Activated CD4-positive, CD25-positive, alpha-beta regulatory T cell treated with anti-CD3 and anti-CD28 coated beads, Interleukin-2, amount 50 U/mL, for 24 hours (primary cell): ENCODE results near the gene RASSF3.

Experiments used
- ATAC-seq, 2 donors: fragments of 150-1000 bp; cut with Tn5 transposase; one replicate each; pipeline ENCODE4 v1.10.0; 2021; ENCODE audit warnings: mild to moderate bottlenecking in 1 of 2, moderate library complexity in 1 of 2

The RASSF3 gene

DNA sequence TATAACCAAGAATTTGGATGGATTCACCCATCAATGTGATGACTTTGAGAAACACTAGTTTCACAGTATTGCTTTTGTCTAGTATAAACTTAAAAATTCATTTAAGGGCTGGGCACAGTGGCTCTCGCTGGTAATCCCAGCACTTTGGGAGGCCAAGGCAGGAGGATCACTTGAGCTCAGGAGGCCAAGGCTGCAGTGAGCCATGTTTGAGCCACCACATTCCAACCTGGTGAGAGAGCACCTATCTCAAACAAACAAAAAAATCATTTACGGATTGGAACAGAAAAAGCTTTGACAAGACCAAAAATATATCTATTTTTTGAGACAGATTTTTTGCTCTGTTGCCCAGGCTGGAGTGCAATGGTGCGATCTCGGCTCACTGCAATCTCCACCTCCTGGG lies 121.4 kb downstream of the RASSF3 start:
- no peak for ATAC-seq

DNA sequence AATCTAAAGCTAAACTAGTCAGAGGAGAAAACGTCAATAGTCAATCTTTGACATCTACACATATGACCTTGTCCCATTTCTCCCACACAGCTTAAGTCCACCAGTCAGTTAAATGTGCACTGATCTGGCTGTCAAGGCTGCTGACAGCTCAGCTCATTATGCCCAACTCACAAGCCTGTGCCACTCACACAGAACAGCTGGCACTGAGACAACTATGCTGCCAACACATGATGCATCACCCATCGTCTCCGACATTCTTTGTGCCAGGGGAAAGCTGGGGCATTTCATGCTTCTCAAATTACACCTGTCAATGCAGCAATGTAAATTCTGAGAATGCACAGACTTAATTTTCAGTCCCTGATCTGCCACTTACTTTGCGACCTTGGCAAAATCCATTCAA lies 123.6 kb downstream of the RASSF3 start:
- no peak for ATAC-seq

DNA sequence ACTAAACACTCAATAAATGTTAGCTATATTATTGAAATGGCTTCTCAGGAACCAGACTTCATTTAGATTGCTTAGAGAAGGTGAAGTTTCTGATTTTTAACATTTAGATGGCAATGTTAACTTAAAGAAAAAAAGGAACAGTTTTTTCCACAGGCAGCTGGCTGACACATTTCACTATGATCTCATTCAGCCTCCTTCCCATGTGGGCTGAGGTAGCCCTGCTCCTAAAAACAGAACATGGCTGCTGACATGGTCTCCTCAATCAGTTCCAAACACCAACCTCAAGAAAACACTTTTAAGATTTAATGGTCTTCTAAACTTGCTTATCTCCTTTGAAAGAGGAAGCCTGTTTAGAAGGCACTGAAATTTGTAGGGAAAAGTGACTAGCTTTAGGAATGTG lies 125.1 kb downstream of the RASSF3 start:
- ATAC-seq = no peak

DNA sequence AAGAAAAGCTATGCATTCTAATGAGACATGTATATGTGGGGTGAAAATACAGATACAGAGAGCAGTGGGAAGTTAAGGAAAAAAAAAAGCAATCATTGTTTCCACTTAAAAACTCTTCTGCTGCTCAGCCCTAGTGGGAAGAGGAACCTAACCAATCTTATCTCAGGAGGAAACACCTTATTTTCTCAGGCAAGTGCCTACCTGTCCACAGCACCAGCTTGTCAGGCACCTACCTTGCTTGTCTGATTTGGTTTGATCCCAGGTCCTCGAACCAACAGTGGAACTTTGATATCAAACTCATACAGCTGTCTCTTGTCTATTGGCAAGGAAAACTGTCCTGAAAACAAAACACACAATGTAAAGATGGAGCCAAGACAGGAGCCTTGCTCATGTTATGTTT lies 126.5 kb downstream of the RASSF3 start:
- ATAC-seq = no peak

DNA sequence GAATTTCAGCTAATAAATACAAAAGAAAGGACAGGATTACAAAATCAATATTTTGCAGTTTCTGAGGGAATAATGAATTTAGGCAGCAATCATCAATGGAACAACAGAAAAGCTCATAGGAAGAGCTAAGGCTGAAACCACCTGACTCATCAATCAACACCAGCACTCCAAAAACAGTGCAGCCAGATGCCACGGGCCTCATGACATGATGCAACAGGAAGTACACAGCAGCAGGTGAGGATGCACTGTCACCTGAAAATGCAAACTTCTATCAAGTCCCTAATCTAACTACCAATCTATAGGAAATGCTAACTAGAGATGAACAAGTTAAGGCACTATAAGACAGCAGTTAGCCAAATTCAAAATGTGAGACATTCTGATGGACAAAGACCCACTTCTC lies 127.2 kb downstream of the RASSF3 start:
- ATAC-seq = peak; percentile 38 to 62

DNA sequence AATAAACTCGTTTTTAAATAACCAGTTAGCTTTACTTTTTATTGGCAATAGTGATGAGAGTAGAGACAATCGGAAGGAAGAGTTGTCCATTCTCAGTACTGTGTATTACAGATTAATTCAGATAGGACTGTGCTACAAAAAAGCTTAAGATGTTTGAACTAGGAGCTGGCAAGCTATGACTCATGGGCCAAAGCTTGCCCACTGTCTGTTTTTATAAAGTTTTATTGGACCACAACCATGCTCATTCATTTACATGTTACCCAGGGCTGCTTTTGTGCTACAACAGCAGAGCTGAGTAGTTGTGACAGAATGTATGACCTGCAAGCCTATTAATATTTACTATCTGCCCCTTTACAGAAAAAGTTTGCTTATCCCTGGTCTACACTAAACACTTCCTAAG lies 129.5 kb downstream of the RASSF3 start:
- no peak for ATAC-seq

DNA sequence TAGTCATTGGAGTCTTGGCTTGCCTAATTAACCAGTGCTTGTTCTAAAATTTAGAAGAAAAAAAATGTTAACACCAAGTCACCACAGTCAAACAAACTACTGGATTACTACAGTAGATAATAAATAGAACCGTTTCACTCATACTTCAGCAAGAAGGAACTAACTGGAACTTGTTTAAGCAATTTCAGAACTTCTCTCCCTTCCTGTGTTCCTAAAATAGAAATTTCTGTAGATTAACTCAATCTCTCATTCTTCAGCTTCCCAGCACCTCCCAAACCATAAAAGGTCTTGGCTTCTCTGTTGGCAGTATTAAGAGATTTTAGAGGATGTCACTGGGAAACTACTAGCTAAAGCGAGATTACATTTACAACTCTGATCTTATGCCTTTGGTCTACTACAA lies 130.4 kb downstream of the RASSF3 start:
- no peak for ATAC-seq

DNA sequence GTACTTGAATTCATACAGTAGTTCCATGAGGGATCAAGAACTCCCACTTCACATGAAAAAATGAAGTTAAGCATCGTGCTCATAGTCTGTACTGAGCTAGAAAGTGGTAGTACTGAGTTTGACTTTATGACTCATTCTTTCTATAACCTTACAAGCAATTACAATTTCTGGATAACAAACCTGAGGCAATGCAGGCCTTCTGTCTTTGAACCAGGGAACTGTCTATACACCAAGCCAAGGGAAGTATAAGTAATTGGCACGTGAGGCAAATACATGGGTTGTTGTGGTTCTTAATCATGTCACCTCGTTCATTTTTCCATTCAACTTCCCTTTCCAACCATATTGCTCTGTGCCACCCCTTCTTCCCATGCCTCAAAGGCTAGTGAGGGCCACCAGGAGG lies 132.1 kb downstream of the RASSF3 start:
- ATAC-seq = peak in 1 of 2 donors; percentile 27

DNA sequence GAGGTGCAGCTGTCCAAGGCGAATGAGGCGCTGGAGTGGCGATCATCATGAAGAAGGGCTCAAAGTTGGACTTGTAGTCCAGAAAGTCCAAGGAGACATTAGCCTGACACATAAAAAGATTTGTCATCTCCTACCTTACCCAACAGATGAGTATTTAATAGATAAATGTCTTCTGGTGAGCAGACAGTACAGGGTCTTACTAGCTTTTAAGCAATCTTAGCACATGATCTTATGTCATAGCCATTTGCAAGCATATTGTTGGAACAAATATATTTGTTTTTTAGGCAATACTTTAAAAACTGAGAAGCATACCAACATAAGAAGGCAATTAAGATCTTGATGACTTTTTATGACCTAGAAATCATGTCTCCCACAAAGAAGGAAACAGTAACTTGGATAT lies 132.9 kb downstream of the RASSF3 start:
- no peak for ATAC-seq

DNA sequence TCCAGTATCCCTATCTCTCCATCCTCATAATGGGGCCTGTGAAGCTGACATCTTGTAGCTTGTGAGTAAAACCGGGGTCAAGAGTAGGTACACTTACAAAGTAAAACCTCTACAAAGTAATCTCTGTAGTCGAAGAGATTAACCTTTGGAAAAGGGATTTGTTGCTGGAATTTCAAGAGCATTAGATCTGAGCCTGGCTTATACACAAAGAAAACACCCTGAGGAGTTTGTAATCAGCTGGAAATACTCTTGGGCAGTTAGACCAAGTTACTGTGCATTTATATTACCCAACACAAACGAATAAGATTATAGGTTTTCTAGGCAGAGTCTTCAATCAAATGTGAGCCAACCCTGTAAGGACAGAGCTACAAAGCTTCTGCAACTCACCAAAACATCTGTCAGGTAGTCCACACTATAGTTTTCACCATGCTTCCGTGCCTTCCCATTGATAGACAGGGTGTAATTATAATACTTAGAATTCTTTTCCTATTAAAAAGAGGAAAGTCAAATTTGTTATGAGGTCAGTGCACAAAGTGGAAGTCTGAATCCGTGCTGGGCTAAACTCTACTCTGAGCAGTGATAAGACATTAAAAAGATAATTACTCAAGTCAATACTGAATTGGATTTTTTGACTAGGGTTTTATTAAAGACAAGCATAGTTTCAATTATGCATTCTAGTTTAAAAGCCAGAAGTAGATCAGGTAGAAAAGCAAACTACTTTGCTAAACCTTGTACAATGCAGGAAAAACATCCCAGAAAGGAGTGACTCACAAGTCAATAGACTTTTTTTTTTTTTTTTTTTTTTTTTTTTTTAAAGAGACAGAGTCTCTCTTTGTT lies 134.3 kb downstream of the RASSF3 start:
- no peak for ATAC-seq

DNA sequence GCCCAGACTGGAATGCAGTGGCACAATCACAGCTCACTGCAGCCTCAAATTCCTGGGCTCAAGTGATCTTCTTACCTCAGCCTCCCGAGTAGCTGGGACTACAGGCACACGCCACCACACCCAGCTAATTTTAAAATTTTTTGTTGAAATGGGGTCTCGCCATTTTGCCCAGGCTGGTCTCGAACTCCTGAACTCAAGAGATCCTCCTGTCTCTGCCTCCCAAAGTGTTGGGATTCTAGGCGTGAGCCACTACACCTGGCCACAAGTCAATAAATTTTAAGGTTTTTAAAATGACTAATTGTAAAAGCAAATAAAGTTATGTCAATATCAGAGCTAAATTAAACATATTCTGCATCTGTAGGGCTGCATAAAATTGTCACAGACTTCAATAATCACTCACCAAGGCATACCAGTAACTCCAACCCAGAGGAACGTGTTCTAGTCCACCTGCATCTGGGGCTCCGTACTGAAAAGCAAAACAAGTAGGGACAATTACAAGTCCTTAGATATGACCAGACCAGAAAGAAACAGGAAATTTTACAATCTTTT lies 135.0 kb downstream of the RASSF3 start:
- ATAC-seq = no peak

DNA sequence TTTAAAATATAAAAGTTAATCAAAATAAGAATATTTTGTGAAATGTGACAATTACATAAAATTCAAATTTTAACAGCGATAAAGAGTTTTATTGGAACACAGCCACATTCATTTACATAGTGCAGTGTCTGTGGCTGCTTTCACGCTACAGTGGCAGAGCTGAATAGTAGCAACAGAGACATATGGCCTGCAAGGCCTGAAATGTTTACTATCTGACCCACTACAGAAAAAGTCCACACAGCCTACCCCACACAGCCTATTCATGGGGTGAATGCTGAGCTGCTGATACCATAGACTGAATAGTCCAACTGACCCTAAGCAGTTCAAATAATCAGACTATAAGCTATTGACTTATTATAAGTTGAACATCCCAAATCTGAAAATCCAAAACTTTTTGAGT lies 135.7 kb downstream of the RASSF3 start:
- no peak for ATAC-seq

DNA sequence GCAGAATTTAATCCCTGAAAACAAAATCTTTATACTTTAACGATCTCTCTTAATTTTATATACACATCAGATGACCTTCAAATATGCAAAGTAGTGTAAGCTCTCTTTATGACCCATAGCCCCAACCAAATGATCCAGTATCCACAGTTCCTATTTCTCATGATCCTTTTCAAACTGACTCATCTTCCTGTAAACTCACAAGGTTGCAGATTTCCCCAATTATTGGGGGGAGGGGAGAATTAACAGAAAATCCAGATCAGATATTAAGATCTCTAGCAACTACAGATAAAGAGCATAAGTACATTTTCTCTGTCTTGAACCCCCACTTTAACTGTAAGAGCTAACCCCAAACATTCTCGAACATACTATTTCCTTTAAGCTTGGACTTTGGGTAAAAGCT lies 136.4 kb downstream of the RASSF3 start:
- no peak for ATAC-seq
